A549 treated with dexamethasone at 1 μM for 4 hours (cell line): ENCODE measurements around the gene BCL11B. TPM values are rescaled to one million over a fixed set of nuclear protein-coding genes. Genes with fewer than 3 reads are reported as not detected.

Experiments used
- total RNA-seq: library from RNA; stranded (reverse); fragments of 200-300 nt; extraction: Qiagen RNA extraction; gene quantifications from 5 replicates; pipeline ENCODE4 v1.2.3, GENCODE V29; 2022

Gene BCL11B
- total RNA-seq = 0.29 to 0.59 TPM (median 0.47 TPM) in 5 replicates

GRCh38 chr14:99271951-99272631 is at the start of gene BCL11B:
Gene BCL11B, minus strand, starts transcription at chr14:99272197. Its CDS starts 979 bp downstream, at chr14:99271218.

Other genes starting within 250 kb of the BCL11B start
- gene SETD3, start 208.7 kb upstream of the BCL11B start, total RNA-seq = 45.4 to 54.6 TPM (median 50.1 TPM) in 5 replicates
- 55.3 to 62.2 TPM (median 55.8 TPM) in 5 replicates for gene CCNK, start 209.2 kb upstream of the BCL11B start, total RNA-seq